Ascending aorta (tissue), 2 donors: ENCODE measurements around the gene C3orf22. TPM values are rescaled to one million over a fixed set of nuclear protein-coding genes. Genes with fewer than 3 reads are reported as not detected.

ENCODE experiments used
- DNase-seq, 2 donors: peaks; one replicate each; pipeline ENCODE4 v3.0.0-alpha.2; 2019; ENCODE audit warnings: low spot score in 2 of 2
- H3K27ac ChIP-seq, 2 donors: fragments of 200-600 bp; sonication (generic); one replicate each; pipeline ENCODE4 v1.5.1; 2016 to 2017; ENCODE audit warnings: mild to moderate bottlenecking in 1 of 2
- H3K27me3 ChIP-seq: fragments of 200-600 bp; sonication (generic); one replicate; pipeline ENCODE4 v1.5.1; 2017
- H3K36me3 ChIP-seq, 2 donors: fragments of 200-600 bp; sonication (generic); one replicate each; pipeline ENCODE4 v1.5.1; 2016
- H3K4me1 ChIP-seq, 2 donors: fragments of 200-600 bp; sonication (generic); one replicate each; pipeline ENCODE4 v1.5.1; 2016 to 2017; ENCODE audit warnings: mild to moderate bottlenecking in 1 of 2
- H3K4me3 ChIP-seq, 2 donors: fragments of 200-600 bp; sonication (generic); one replicate each; pipeline ENCODE4 v1.5.1; 2016 to 2017; ENCODE audit warnings: mild to moderate bottlenecking in 1 of 2
- H3K9me3 ChIP-seq, 2 donors: fragments of 200-600 bp; sonication (generic); one replicate each; pipeline ENCODE4 v1.5.1; 2016
- CTCF ChIP-seq, 3 experiments: fragments of 200-600 bp in 2 of 3; fragments of 450-650 bp in 1 of 3; sonication (generic) in 2 of 3; IDR thresholded peaks; one replicate each; pipeline ENCODE4 v1.5.1; 2016 to 2019; ENCODE audit warnings: antibody characterized with exemption in 3 of 3, mild to moderate bottlenecking in 1 of 3, moderate library complexity in 1 of 3
- intact Hi-C: fragments of 100-400 bp; cut with DNase I; formaldehyde crosslinking; loops from one replicate; pipeline ENCODE4 v1.15.1; 2023
- total RNA-seq: library from RNA; depleted of rRNA; stranded (reverse); fragments of >200 nt; gene quantifications from one replicate; pipeline ENCODE4 v1.1.0, GENCODE V29; 2016

Gene C3orf22
- total RNA-seq, 1 donor from 2014 or later, result not detected

- Histone ChIP-seq H3K4me3 (no peak overlapping the region), H3K27ac (no peak overlapping the region), H3K27me3 (peaks cover 10% of the 10 kb centered on the region), H3K9me3 (no peaks in the 10 kb centered on the region), H3K36me3 (no peaks in the 10 kb centered on the region), H3K4me1 (no peaks in the 10 kb centered on the region)
- DNase-seq, result peak in 1 of 2 donors; percentile 30
- intact Hi-C loops, result no loop called here
- TF ChIP-seq CTCF (IDR thresholded peaks at IDR 0.05), result no peak
These were observed 12.0 kb downstream of the C3orf22 start for GRCh38 chr3:126546549-126547239.

- no peaks in the 10 kb centered on the region for H3K9me3 ChIP-seq
- H3K4me3 ChIP-seq, result no peak overlapping the region
- no peak for TF ChIP-seq CTCF (IDR thresholded peaks at IDR 0.05)
- DNase-seq, result no peak
- H3K27me3 ChIP-seq, result peaks cover 11% of the 10 kb centered on the region
- H3K27ac ChIP-seq, result no peak overlapping the region
- H3K36me3 ChIP-seq, result no peaks in the 10 kb centered on the region
- H3K4me1 ChIP-seq, result no peaks in the 10 kb centered on the region
- intact Hi-C loops, result no loop called here
These were observed 12.7 kb downstream of the C3orf22 start for GRCh38 chr3:126546013-126546412.

- TF ChIP-seq CTCF (IDR thresholded peaks at IDR 0.05), result no peak
- Histone ChIP-seq H3K36me3 (no peaks in the 10 kb centered on the region), H3K4me3 (no peak overlapping the region), H3K9me3 (no peaks in the 10 kb centered on the region), H3K27me3 (peaks cover 11% of the 10 kb centered on the region), H3K27ac (no peak overlapping the region), H3K4me1 (no peaks in the 10 kb centered on the region)
- peak in 1 of 2 donors; percentile 13 for DNase-seq
- intact Hi-C loops, result no loop called here
These were observed 13.2 kb downstream of the C3orf22 start for GRCh38 chr3:126545544-126545943.

DNA sequence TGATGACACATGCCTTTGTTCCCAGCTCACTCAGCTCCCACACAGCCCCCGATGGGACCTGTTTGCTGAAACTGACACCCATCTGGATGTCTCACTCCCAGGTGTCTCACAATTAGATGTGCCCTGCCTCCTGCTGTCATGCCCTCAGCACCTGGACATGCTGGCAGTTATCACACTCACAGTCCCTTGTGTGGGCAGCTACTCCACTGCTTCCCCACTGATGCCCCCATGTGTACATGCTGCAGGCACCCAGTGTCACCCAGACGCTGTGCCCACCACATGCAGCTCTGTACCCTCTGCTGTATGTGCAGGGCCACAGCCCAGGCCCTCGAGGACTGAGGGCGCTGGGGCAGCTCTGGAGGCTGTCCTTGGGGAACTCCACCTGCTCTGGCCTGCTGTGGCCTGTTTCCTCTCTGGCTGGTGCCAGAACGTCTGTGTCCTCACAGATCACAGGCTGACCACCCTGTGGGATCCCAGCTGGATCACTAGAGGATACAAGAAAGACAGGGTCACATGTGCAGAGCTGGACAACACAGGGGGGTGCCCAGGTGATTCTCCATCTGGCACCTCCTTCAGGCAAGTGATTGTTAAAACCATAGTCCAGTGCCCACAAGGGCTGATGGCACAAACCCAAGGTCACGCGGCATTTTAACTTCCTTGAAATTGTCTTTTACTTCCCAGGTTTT, 14.0 kb downstream of the C3orf22 start:
- Histone ChIP-seq H3K4me1 (no peaks in the 10 kb centered on the region), H3K4me3 (no peak overlapping the region), H3K9me3 (no peaks in the 10 kb centered on the region), H3K36me3 (no peaks in the 10 kb centered on the region), H3K27me3 (peaks cover 11% of the 10 kb centered on the region), H3K27ac (no peak overlapping the region)
- intact Hi-C loops, result no loop called here
- peak in 1 of 2 donors; percentile 57 for DNase-seq
- no peak for TF ChIP-seq CTCF (IDR thresholded peaks at IDR 0.05)

DNA sequence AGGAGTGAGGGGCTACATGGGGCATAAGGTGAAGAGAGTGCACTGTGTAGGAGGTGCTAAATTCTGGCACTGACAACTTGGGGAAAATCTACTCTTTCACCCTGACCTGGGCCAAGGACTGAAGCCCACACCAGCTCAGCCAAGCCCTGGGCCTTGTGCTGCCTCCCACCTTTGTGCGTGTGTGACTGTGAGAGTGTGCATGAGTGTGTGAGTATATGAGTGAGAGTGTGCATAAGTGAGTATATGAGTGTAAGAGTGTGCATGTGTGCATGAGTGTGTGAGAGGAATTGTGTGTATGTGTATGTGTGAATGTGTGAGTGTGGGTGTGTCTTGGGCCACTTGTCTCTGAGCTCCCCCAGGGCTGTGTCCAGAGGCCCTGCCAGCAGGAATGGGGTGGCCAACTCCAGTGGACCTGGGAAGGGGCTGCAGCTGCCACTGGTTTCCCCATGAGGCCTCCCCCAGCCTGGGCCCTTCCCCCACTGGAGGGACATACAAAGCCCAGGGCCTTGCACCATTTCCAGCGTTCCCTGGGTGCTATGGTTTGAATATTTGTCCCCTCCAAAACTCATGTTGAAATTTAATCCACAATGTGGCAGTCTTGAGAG, 15.2 kb downstream of the C3orf22 start:
- peaks cover 11% of the 10 kb centered on the region for H3K27me3 ChIP-seq
- no peak overlapping the region for H3K27ac ChIP-seq
- intact Hi-C loops, result no loop called here
- H3K36me3 ChIP-seq, result no peaks in the 10 kb centered on the region
- no peak for TF ChIP-seq CTCF (IDR thresholded peaks at IDR 0.05)
- H3K4me1 ChIP-seq, result no peaks in the 10 kb centered on the region
- no peak overlapping the region for H3K4me3 ChIP-seq
- H3K9me3 ChIP-seq, result no peaks in the 10 kb centered on the region
- DNase-seq, result peak in 1 of 2 donors; percentile 22
